DND-41 (cell line): Measurements from ENCODE around the gene STK24.

ENCODE experiments used
- ATAC-seq: fragments of 200-7000 bp; cut with Tn5 transposase; 3 replicates; pipeline ENCODE4 v1.9.1; 2021; ENCODE audit warnings: low read depth; ENCODE audit not compliant: insufficient read depth
- DNase-seq: peaks from one replicate; pipeline ENCODE4 v3.0.0-alpha.2; 2020
- H2AFZ ChIP-seq: 2 replicates; pipeline ENCODE4 v1.6.0; 2012; ENCODE audit warnings: low read depth, low read length
- H3K27ac ChIP-seq: 2 replicates; pipeline ENCODE4 v1.5.1; 2012; ENCODE audit warnings: low read length, inconsistent platforms
- H3K27me3 ChIP-seq: fragments of 200-600 bp; sonication (generic); 2 replicates; pipeline ENCODE4 v1.6.0; 2012; ENCODE audit warnings: low read length, mild to moderate bottlenecking, inconsistent platforms; ENCODE audit not compliant: insufficient read depth, poor library complexity
- H3K36me3 ChIP-seq: 2 replicates; pipeline ENCODE4 v1.5.1; 2012; ENCODE audit warnings: low read length, inconsistent platforms; ENCODE audit not compliant: insufficient read depth
- H3K4me1 ChIP-seq: 2 replicates; pipeline ENCODE4 v1.5.1; 2012; ENCODE audit warnings: mild to moderate bottlenecking, low read length; ENCODE audit not compliant: insufficient read depth
- H3K4me2 ChIP-seq: 2 replicates; pipeline ENCODE4 v1.6.0; 2012; ENCODE audit warnings: mild to moderate bottlenecking, moderate library complexity, low read length, inconsistent platforms; ENCODE audit not compliant: insufficient read depth
- H3K4me3 ChIP-seq, 2 experiments: fragments of 200-600 bp in 1 of 2; shearing (Covaris generic) in 1 of 2; 2 replicates each; pipeline ENCODE4 v1.5.1; 2012 to 2016; ENCODE audit warnings: inconsistent platforms in 2 of 2, low read length in 2 of 2, mild to moderate bottlenecking in 2 of 2, low read depth in 1 of 2, moderate library complexity in 1 of 2
- H3K79me2 ChIP-seq: 2 replicates; pipeline ENCODE4 v1.6.0; 2012; ENCODE audit warnings: low read length, inconsistent platforms; ENCODE audit not compliant: insufficient read depth
- H3K9ac ChIP-seq: 2 replicates; pipeline ENCODE4 v1.6.0; 2012; ENCODE audit warnings: low read depth, mild to moderate bottlenecking, inconsistent platforms, low read length, moderate library complexity
- H3K9me3 ChIP-seq: 2 replicates; pipeline ENCODE4 v1.5.1; 2012; ENCODE audit warnings: low read length, moderate library complexity, mild to moderate bottlenecking, inconsistent platforms; ENCODE audit not compliant: insufficient read depth, severe bottlenecking
- H4K20me1 ChIP-seq: 2 replicates; pipeline ENCODE4 v1.6.0; 2012; ENCODE audit warnings: low read length; ENCODE audit not compliant: insufficient read depth
- CTCF ChIP-seq: IDR thresholded peaks from 2 replicates; pipeline ENCODE4 v1.5.1; 2012; ENCODE audit warnings: borderline replicate concordance, low read length, moderate library complexity, mild to moderate bottlenecking; ENCODE audit not compliant: poor library complexity, severe bottlenecking; ENCODE audit errors: extremely low read depth
- EZH2 ChIP-seq: IDR thresholded peaks from 3 replicates; pipeline ENCODE4 v1.6.1; 2012; ENCODE audit warnings: borderline replicate concordance, low read depth, mild to moderate bottlenecking, moderate library complexity, low read length, inconsistent platforms; ENCODE audit not compliant: severe bottlenecking

STK24 gene

GRCh38 chr13:98449273-98449672 is 127.6 kb downstream of the STK24 start:
- Histone ChIP-seq H3K4me2 (no peak overlapping the region), H2AFZ (no peak overlapping the region), H4K20me1 (peaks cover 24% of the 10 kb centered on the region), H3K9ac (no peak overlapping the region), H3K9me3 (no peaks in the 10 kb centered on the region), H3K27me3 (no peaks in the 10 kb centered on the region), H3K27ac (no peak overlapping the region), H3K4me3 (no peak overlapping the region), H3K79me2 (0 out of 2 replicates have a peak, but pooled peaks cover 6% of the 10 kb centered on the region), H3K4me1 (peaks cover 24% of the 10 kb centered on the region), H3K36me3 (peaks cover 55% of the 10 kb centered on the region)
- DNase-seq (no peak), ATAC-seq (no peak)
- TF ChIP-seq EZH2 (no peak), CTCF (no peak)

DNA sequence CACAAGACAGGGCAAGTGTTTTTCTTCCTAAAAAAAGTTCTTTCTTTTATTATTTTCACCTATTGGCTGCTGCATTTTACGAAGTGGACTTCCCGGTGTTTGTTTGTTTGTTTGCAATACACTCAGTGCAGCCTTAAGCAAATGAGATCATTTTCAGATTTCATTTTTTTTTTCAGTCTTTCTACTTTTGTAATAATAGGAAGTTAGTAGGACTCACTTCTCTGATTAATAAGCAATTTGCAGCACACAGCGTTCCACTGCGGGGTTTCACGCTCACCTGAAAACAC is 128.3 kb downstream of the STK24 start:
- Histone ChIP-seq H3K27me3 (no peaks in the 10 kb centered on the region), H2AFZ (no peak overlapping the region), H3K4me1 (peaks cover 24% of the 10 kb centered on the region), H3K79me2 (0 out of 2 replicates have a peak, but pooled peaks cover 6% of the 10 kb centered on the region), H3K36me3 (peaks cover 48% of the 10 kb centered on the region), H3K9me3 (no peaks in the 10 kb centered on the region), H3K27ac (no peak overlapping the region), H3K4me2 (no peak overlapping the region), H3K4me3 (no peak overlapping the region), H3K9ac (no peak overlapping the region), H4K20me1 (peaks cover 24% of the 10 kb centered on the region)
- ATAC-seq = no peak
- TF ChIP-seq EZH2 = no peak
- TF ChIP-seq CTCF = no peak
- no peak for DNase-seq

DNA sequence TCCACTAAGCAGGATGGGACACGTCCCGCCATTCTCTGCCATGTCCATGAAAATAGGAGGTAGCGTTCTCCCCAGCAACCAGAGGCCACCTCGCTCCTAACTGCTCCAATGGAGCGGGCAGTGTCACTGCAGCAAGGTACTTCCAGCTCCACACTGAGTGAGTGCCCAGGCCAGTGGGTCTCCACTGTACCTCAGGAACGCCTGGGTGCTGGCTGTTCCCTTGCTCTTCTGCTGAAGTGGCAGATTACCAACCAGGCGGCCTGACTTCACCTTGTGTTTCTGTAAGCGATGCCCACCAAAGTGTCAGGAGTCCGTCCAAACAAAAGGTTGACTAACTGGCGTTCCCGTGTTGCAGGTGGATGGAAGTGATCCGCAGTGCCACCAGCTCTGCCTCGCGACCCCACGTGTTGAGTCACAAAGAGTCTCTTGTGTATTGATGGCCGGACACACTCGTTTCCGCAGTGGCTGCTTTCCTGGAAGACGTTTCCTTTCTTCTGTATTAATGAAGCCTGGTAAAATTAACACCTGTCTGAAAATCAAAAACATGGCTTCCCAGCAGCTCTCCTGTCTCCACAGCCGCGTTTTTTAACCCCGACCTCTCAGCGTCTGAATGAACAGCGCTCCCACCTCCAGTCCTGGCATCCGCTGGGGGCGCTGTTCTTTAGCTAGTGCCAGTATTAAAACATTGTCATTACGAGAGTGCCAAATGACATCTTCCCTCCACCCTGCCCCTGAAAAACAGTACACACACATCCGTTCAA is 128.8 kb downstream of the STK24 start:
- Histone ChIP-seq H3K27ac (no peak overlapping the region), H3K27me3 (no peaks in the 10 kb centered on the region), H3K36me3 (peaks cover 43% of the 10 kb centered on the region), H3K9ac (no peak overlapping the region), H3K4me1 (peaks cover 24% of the 10 kb centered on the region), H3K4me3 (no peak overlapping the region), H2AFZ (no peak overlapping the region), H3K79me2 (0 out of 2 replicates have a peak, but pooled peaks cover 3% of the 10 kb centered on the region), H3K4me2 (no peak overlapping the region), H4K20me1 (peaks cover 22% of the 10 kb centered on the region), H3K9me3 (no peaks in the 10 kb centered on the region)
- TF ChIP-seq EZH2 (no peak), CTCF (peak; percentile 39)
- ATAC-seq (no peak), DNase-seq (no peak)
